Hippocampal formation (tissue), 2 donors: ENCODE results near the gene NOLC1.
"Not testable (repeated sequence)": the region's sequence is repeated elsewhere in the genome, so short reads cannot be mapped to it uniquely, and the experiment has no call there.

Experiments used
- DNase-seq, 2 donors: peaks; one replicate each; lab custom pipeline; 2025; lab: John Stamatoyannopoulos, UW

Gene NOLC1

GRCh38 chr10:102154466-102155116 lies 2.4 kb downstream of the NOLC1 start:
- no peak for DNase-seq

GRCh38 chr10:102157224-102157623 lies 5.0 kb downstream of the NOLC1 start:
- no peak for DNase-seq

DNA sequence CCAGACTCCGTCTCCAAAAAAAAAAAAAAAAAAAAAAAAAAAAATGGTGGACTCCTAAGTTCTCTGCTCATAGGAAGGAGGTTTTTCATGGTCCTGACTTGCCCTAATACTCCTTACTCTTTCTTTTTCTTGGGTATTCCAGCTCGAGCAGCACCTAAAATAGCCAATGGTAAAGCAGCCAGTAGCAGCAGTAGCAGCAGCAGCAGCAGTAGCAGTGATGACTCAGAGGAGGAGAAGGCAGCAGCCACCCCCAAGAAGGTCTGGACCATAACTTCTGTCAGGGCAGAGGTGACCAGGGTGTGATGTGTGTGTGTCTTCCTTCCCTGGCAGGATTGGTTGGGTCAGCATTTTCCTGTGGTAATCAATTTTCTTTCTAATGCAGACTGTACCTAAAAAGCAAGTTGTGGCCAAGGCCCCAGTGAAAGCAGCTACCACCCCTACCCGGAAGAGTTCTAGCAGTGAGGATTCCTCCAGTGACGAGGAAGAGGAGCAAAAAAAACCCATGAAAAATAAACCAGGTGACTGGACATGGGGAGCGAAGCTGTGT lies 6.9 kb downstream of the NOLC1 start:
- DNase-seq: no peak

DNA sequence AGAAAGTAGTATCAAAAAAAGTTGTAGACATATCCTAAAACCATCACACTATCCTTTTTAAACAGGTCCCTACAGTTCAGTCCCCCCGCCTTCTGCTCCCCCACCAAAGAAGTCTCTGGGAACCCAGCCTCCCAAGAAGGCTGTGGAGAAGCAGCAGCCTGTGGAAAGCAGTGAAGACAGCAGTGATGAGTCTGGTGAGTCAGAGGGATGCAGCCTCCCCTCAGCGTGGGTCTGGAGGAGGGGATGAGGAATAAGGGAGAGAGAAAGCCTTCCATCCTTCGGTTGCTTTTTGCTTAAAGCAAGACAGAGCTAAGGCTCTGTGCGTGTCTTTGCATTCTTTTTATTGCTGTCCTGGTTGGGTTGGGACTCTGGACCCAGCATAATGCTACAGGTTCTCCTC lies 7.6 kb downstream of the NOLC1 start:
- no peak for DNase-seq

DNA sequence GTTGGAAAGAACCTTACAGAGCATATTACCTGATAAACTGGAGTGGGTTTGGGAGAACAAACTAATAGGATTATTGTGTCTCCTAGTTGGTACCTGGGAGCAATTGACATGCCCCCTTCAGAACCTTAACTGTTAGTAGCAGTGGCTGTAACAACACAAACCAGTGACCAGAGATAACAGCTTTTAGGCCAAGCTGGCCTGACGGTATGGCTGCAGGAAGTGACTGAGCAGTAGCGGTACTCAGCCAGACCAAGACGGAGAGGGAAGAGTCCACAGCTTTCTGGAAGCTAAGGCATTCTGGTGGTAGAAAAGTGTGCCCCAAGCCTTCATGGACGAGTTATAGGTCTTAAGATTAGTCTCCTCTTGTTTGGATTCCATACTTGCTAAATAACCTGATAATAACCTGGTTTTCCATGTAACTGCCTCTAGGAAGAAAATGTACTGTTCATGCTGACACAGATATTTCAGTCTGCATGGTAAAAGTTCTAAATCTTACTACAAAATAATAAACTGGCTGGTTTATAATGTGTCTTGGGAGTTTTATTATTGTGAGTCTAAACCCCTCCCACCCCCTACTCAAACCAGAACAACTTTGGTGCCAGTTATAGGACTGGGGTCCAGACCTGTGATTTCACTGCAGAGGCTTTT lies 11.3 kb downstream of the NOLC1 start:
- no peak for DNase-seq

DNA sequence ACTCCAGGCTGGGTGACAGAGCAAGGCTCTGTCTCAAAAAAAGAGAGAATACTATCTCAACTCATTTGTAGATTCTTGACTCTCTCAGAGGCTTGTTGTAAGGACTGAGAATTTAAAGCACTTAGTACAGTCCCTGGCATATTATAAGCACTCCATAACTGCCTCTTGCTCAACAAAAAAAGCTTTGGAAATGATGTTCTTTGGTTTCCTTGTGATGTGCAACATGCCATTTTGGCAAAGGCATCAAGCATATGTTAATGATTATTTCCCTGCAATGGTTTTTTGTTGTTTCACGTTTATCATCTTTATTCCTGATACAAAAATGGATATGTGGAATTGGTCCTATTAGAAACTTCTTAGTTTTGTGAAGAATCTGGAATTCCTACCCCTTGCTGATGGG lies 15.7 kb downstream of the NOLC1 start:
- no peak for DNase-seq

GRCh38 chr10:102170602-102171001 lies 18.4 kb downstream of the NOLC1 start:
- no peak for DNase-seq

GRCh38 chr10:102172288-102172687 lies 20.1 kb downstream of the NOLC1 start:
- no peak for DNase-seq

DNA sequence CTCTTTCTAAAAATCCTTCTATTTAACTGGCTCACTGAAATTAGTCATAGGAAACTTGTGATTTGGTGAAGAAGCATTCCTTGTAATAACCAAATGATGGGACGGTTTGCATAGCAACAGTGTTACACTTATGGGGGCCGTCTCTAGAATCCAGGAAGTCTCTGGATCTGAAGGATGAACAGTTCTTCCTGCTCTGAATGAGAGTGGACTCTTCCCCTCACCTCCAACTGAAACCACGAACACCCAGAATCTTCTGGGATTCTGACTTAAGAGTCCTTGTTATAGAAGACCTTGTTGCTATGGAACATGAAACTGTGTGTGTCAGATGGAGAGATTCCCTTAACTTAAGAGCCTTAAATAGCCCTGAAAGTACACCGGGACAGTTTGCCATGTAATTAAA lies 23.2 kb downstream of the NOLC1 start:
- DNase-seq: no peak

- no peak for DNase-seq
Measured at GRCh38 chr10:102184606-102185005, 32.4 kb downstream of the NOLC1 start.

DNA sequence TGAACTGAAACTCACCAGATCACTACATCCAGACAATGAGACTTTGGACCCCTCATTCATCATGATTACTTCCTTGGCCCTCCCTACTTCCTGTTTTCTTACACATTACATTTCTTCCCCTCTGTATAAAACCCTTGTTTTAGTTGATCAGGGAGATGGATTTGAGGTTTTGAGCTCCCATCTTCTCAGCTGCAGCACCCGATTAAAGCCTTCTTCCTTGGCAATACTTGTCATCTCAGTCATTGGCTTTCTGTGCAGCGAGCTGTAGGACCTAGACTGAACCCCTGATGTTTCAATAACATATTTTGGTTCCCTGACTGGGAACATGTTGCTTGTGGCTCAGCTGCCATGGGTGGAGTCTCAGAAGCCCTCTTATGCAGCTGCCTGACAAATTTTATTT lies 33.1 kb downstream of the NOLC1 start:
- DNase-seq: no peak

DNA sequence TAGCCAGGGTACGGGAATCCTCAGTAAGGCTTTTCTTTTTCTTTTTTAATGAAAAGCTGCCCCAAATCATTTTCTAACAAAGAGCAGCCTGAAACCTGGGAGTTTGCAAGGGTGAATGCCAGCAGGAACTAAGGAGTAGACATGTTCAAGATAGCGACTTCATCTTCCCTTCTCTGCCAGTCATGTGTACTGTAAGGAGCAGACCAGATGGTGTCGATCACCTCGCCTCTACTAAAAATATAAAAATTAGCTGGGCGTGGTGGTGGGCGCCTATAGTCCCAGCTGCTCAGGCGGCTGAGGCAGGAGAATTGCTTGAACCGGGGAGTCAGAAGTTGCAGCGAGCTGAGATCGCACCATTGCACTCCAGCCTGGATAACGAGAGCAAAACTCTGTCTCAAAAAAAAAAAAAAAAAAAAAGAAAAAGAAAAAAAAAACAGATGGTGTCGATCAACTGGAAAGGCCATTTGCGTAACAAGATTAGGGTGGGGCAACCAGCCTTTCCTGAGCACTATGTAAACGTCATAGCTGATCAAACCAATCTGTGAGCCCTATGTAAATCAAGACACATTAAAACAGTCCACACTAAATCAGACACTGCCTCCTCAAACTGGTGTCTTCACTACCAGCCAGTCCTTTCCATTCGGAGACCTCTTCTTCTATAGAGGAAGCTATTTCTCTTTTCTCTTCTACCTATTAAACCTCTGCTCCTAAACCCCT lies 33.8 kb downstream of the NOLC1 start:
- DNase-seq: no peak

- DNase-seq: no peak
Measured at GRCh38 chr10:102188298-102188940, 36.2 kb downstream of the NOLC1 start.

- not testable (repeated sequence) for DNase-seq
Measured at GRCh38 chr10:102188941-102189898, 37.0 kb downstream of the NOLC1 start.

DNA sequence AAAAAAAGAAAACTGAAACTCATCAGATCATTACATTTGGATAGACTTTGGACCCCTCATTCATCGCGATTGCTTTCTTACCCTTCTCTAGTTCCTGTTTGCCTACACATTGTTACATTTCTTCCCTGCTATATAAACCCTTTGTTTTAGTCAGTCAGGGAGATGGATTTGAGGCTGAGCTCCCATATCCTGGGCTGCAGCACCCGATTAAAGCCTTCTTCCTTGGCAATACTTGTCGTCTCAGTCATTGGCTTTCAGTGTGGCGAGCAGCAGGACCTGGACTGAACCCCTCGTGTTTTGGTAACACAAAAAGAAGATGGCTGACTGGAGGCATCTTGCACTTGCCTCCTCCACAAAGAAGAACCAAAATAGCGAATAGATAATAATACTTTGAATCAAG lies 39.8 kb downstream of the NOLC1 start:
- DNase-seq: no peak

DNA sequence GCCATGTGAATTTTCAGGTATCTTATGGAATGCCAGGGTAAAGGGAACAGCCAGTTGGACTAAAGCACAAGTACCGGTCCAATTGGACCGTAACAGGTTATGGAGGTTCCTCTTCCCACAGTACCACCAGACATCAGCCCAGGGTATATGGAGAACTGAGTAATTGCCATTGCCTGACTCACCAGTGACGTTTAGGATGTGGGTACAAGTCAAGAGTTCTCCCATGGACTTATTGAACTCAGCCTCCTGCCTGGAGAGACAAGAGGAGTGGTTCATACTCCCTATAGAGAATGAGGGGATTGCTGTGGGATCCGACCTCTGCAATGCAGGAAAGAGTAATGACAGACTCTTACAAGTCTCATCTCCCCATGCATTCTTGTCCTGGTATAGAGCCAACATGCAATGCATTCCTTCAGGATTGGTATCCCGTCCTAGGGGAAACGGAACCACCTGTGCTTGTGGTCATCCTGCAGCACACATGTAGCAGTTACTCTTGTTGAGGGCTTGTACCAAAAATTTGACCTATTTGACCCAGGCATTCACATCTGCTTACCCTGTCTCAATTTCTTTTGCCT lies 43.2 kb downstream of the NOLC1 start:
- DNase-seq: no peak

DNA sequence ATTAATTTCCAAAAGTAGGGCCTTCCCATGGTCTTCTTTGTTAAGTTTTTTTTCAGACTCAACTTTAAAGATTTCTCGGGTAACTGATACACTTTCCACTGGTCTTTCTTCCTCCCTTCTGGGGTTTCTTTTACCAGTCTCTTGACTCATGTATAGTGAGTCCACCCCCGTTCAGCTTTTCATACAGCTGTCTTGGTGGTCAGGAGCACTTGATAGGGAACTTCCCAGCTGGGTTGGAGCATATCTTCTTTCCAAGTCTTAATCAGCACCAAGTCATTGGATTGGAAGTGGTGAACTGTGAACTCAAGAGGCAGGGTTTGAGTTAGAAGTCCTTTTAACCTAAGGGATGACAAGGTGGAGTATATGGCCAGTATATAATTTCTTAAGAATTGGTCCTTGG lies 44.7 kb downstream of the NOLC1 start:
- no peak for DNase-seq

DNA sequence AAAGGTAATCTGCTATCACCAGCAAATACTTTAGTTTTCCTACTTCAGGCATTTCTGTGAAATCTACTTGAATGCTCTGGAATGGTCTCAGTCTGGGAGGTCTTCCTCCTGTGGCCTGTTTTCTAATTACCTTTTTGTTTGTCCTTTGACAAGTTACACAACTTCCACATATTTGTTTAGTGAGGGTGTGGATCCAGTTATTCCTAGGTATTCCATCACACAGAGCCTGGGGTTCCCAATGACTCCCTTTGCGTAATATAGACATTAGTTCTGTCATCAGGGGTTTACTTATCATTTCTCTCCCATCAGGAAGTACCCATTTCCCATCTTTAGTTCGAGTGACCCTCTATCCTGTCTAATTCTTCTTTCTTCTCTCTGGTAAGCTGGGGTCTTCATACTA lies 45.8 kb downstream of the NOLC1 start:
- no peak for DNase-seq

GRCh38 chr10:102200751-102201640 lies 48.8 kb downstream of the NOLC1 start:
- DNase-seq: no peak

DNA sequence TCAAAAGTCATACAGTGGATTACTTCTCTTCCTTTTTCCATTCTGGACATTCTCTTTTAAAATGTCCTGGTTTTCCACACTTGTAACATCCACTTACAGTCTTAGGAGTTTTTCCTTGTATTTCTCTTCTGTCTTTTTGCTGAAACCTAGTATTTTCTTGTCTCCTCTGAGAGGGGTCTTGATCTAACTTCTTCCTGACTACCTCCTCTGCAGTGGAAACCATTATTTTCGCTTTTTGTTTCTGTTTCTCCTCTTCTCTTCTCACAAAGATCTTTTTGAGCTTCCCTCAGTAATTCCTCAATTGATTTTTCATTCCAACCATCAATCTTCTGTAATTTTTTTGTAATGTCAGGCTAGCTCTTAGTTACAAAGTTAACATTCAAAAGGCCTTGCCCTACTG lies 50.2 kb downstream of the NOLC1 start:
- DNase-seq: no peak
